OCI-LY7 (cell line): ENCODE measurements around the gene CTBP2.

Experiments used
- EZH2phosphoT487 ChIP-seq: fragments of 200-600 bp; sonication (generic); IDR thresholded peaks from 2 replicates; pipeline ENCODE4 v1.6.1; 2018; ENCODE audit warnings: low read depth, borderline replicate concordance, mild to moderate bottlenecking, mixed run types, antibody characterized with exemption, low read length, moderate library complexity, mixed read lengths
- TF ChIP-seq, protein P1 (sequence below): fragments of 200-600 bp; sonication (generic); conservative IDR thresholded peaks from 2 replicates; pipeline ENCODE4 v1.5.1; 2014; ENCODE audit warnings: mild to moderate bottlenecking, antibody characterized with exemption, low read length, moderate library complexity, mixed read lengths

DNA sequence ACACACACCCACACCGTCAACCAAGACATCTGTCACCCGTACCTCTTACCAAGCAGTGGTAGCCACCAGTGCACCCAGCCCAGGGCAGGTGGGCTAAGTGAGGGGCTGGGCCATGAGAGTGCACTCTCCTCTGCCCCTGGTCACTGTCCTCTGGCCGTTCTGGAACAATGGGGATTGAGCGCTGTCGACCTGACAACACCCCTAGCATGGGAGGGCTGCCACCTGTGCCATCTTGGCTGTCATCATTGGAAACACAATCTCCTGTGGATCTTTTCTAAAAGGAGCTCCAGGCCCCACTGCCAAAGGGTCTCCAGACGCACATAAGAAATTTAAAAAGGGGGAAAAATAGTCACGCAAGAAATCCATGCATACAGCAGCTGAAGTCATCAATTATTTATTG lies 80.1 kb downstream of the CTBP2 start:
- TF ChIP-seq, protein P1, sequence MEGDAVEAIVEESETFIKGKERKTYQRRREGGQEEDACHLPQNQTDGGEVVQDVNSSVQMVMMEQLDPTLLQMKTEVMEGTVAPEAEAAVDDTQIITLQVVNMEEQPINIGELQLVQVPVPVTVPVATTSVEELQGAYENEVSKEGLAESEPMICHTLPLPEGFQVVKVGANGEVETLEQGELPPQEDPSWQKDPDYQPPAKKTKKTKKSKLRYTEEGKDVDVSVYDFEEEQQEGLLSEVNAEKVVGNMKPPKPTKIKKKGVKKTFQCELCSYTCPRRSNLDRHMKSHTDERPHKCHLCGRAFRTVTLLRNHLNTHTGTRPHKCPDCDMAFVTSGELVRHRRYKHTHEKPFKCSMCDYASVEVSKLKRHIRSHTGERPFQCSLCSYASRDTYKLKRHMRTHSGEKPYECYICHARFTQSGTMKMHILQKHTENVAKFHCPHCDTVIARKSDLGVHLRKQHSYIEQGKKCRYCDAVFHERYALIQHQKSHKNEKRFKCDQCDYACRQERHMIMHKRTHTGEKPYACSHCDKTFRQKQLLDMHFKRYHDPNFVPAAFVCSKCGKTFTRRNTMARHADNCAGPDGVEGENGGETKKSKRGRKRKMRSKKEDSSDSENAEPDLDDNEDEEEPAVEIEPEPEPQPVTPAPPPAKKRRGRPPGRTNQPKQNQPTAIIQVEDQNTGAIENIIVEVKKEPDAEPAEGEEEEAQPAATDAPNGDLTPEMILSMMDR = no peak
- TF ChIP-seq EZH2phosphoT487 = no peak
